Stimulated activated CD4-positive, alpha-beta T cell treated with anti-CD3 and anti-CD28 coated beads, Interleukin-1b, Interleukin-23, amount 100 ng/mL, for 24 hours (primary cell): ENCODE results near the gene ATOSB.
A peak's percentile ranks its signal among the peaks of the same experiment; 100 is the strongest.

ENCODE experiments used
- DNase-seq, 4 experiments: peaks; one replicate each; pipeline ENCODE4 v3.0.0-alpha.2; 2020; ENCODE audit warnings: low read depth in 4 of 4, low spot score in 1 of 4

ATOSB gene

DNA sequence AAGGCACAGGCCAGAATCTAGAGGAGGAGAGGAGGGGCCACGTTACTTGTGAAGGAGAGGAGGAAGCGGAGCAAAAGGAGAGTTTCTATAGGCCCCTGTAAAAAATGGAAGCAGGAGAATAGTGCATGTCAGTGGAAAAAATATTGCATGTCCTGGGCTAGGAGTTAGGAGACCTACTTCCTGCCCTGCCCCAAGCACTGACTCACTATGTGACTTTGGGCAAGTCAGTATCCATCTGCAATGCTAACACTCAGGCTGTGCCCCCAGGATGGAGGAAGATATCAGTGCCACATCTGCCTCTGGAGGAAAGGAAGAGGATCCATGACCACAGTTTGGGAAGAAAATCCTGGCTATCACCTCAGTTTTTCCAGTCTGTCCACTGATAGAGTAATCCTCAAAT, 26.2 kb downstream of the ATOSB start:
- DNase-seq, result no peak

- DNase-seq, result no peak
These were observed 30.6 kb downstream of the ATOSB start for GRCh38 chr9:35085078-35085477.

GRCh38 chr9:35079426-35080341, 36.0 kb downstream of the ATOSB start, which contains the start of gene FANCG:
FANCG (minus strand) TSS chr9:35079942; CDS start chr9:35079524, 418 bp downstream.
- DNase-seq, result peak; percentile 61 to 82 (median 70)

GRCh38 chr9:35079041-35079425, 36.6 kb downstream of the ATOSB start:
- no peak for DNase-seq

- DNase-seq, result no peak
These were observed 37.6 kb downstream of the ATOSB start for GRCh38 chr9:35078066-35078465.

DNA sequence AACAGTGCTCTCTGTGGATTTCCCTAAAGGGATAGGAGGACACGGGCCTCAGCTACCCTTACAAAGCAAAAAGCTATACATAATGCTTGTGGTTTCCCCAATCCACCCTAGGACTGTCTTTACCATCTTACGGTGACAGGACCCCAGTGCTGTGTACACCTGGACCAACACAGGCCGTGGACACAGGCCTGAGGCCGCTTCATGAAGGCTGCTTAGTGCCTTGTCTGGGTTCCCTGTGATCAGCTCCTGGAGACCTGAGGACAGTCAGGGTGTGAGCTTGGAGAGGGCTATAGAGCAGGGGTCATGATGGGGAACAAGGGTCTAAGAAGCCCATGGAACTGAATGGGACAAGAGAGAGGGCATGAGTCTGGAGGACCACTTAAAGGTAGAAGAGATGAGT, 38.8 kb downstream of the ATOSB start:
- no peak for DNase-seq

DNA sequence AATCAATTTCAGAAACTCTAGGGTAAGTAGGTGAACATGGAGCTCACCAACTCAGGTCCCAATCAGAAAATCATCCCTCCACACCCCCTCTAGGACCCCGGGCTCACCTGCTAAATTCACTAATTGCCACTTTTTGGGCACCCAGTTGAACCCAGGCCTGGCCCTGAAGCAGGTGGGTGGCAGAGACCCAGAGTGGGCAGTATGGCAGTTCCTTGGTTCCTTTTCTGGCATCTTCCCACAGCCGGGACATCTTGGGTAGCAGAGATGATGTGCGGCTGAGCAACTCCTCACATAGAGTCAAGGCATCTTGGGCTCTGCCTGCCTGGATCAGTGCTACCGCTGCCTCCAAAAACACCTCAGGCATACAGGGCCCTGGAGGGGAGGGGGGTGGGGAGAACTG, 40.3 kb downstream of the ATOSB start:
- no peak for DNase-seq

DNA sequence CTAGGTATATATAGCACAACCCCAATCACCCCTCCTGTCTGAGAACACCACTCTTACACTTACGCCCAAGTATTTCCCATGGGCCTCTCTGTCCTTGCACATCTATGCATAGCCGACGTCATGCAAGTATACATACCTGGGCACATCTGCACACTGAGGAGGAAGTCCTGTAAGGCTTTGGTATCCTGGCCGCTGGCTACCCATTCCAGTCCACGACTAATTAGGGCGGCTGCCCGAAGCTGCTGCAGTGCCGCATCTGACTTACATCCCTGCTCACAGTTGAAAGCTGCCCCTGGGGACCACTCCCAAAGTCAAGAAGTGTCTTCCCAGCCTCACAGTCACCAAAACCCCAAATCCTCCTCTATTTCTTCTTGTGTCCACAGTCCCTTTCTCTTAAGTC, 40.9 kb downstream of the ATOSB start:
- DNase-seq, result no peak

GRCh38 chr9:35074141-35074540, 41.5 kb downstream of the ATOSB start:
- no peak for DNase-seq

- DNase-seq, result no peak
These were observed 42.4 kb downstream of the ATOSB start for GRCh38 chr9:35073279-35073612.

- peak; percentile 76 to 94 (median 90) for DNase-seq
These were observed 43.0 kb downstream of the ATOSB start, which contains the start of gene VCP for GRCh38 chr9:35072461-35073278. VCP (minus strand) TSS chr9:35072625; CDS start chr9:35072353, 272 bp downstream.

- peak; percentile 45 to 69 (median 56) for DNase-seq
These were observed 43.7 kb downstream of the ATOSB start for GRCh38 chr9:35071814-35072460.

- DNase-seq, result no peak
These were observed 44.5 kb downstream of the ATOSB start for GRCh38 chr9:35070823-35071813.

- no peak for DNase-seq
These were observed 46.6 kb downstream of the ATOSB start for GRCh38 chr9:35069020-35069419.

GRCh38 chr9:35067056-35067455, 48.6 kb downstream of the ATOSB start:
- no peak for DNase-seq

- DNase-seq, result no peak
These were observed 55.0 kb downstream of the ATOSB start for GRCh38 chr9:35060548-35061207.

GRCh38 chr9:35059438-35059837, 56.2 kb downstream of the ATOSB start:
- DNase-seq, result no peak

GRCh38 chr9:35057271-35057620, 58.4 kb downstream of the ATOSB start:
- DNase-seq, result no peak

DNA sequence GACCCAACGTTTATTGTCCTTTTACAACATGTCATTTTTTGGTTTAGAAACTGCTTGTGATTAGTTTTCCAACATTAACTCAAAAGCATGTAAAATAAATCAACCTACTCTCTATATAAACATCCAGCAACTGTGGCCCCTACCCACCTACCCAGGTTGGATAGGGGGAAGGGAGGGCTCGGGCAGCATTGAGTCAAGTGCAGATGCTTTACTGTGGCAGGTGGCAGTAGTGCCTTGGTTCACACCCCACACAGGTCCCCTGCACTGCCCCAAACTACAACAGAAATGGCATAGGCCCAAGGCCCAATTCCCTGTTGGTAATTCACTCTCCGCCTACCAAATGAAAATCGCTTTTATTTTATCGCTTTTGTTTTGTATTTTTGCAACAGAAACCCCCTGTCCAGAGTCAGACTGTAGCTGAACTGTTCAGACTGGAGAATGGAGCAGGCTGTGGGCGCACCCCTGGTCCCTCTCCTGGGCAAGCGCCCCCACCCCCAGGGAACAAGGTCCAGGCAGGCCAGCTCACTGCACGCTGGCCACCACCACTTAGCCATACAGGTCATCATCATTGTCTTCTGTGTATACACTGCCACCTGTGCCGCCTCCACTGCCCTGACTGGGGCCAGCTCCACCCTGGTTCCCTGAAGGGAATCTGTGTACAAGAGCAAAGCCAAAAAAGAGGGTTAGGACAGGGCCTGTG, 58.9 kb downstream of the ATOSB start:
- DNase-seq, result no peak
